ENCODE measurements around the gene NSMF.

The NSMF gene

GRCh38 chr9:137485343-137486140, 26.4 kb upstream of the NSMF start:
- DNase-seq (ENCODE audit: extremely low read depth, low read depth): no peak
- no peak for TF ChIP-seq CTCF (IDR thresholded peaks at IDR 0.05; ENCODE audit: low read depth, low read length)

- TF ChIP-seq CTCF (IDR thresholded peaks at IDR 0.05; ENCODE audit: low read depth, low read length): no peak
- DNase-seq (ENCODE audit: extremely low read depth, low read depth): no peak
Observed at GRCh38 chr9:137484551-137485315, 25.6 kb upstream of the NSMF start.

GRCh38 chr9:137482094-137482781, 23.1 kb upstream of the NSMF start:
- peak; percentile 57 for DNase-seq (ENCODE audit: extremely low read depth, low read depth)
- TF ChIP-seq CTCF (IDR thresholded peaks at IDR 0.05; ENCODE audit: low read depth, low read length): no peak

- no peak for TF ChIP-seq CTCF (IDR thresholded peaks at IDR 0.05; ENCODE audit: low read depth, low read length)
- no peak for DNase-seq (ENCODE audit: extremely low read depth, low read depth)
Observed at GRCh38 chr9:137480686-137481683, 21.9 kb upstream of the NSMF start.

GRCh38 chr9:137479892-137480685, 21.0 kb upstream of the NSMF start:
- no peak for DNase-seq (ENCODE audit: extremely low read depth, low read depth)
- no peak for TF ChIP-seq CTCF (IDR thresholded peaks at IDR 0.05; ENCODE audit: low read depth, low read length)

All from AG09319 (cell line).